Fibroblast of the aortic adventitia (primary cell): ENCODE results near the gene DNAJC5. TPM values are rescaled to one million over a fixed set of nuclear protein-coding genes. Genes with fewer than 3 reads are reported as not detected.
"Not testable (repeated sequence)": the region's sequence is repeated elsewhere in the genome, so short reads cannot be mapped to it uniquely, and the experiment has no call there.

Source experiments
- DNase-seq: peaks from one replicate; pipeline ENCODE4 v3.0.0-alpha.2; 2010; ENCODE audit warnings: low read depth
- H3K4me3 ChIP-seq: 2 replicates; pipeline ENCODE4 v1.5.1; 2011; ENCODE audit warnings: low read depth, mild to moderate bottlenecking, control low read depth, low read length, moderate library complexity
- total RNA-seq: library from RNA; depleted of rRNA; stranded (reverse); fragments of >200 nt; gene quantifications from 2 replicates; pipeline ENCODE4 v1.2.3, GENCODE V29; 2012; ENCODE audit warnings: low replicate concordance
- TF ChIP-seq, protein P1 (sequence below): IDR thresholded peaks from 2 replicates; pipeline ENCODE4 v1.5.1; 2011; ENCODE audit warnings: mild to moderate bottlenecking, low read length, control low read depth, inconsistent platforms; ENCODE audit not compliant: insufficient read depth

DNAJC5 gene
- total RNA-seq, 1 donor = 33.9 TPM

DNA sequence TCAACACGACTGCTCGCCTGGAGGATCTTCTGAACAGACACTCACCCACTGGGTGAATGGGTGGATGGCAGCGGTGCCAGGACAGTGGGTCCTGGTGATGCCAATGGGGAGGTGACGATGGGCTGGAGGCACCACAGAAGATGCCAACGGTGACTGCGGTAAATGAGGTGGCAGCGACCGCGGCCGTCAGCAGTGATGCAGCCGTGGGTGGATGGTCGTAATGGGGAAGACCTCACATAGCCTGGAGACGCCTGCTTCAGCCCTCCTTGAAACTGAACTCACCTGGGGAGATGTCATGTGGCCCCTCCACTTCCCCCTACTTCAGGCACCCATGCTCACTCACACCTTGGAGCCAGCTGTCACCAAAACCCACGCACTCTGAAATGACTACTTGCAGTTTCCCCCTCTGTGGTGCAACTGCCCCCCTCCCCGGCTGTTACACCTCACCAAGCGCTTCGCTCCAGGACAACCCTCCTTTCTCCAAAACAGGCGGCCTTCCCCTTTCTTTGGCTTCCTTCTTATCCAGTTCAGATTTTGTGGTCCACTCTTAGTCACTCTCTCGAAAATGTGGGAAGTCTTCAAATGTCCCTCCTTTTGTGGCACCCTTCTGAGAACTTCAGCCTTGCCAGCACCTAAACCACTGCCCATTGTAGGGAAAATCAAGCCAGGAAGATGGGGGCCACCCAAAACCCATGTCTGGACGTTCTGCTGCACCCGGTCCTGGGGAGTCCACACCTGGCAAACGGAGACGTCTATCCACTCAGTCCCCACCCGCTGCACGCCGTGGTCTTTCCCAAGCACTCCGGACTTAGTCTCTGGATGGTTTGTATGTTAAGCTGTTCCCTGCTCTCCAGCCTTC lies 44.0 kb upstream of the DNAJC5 start:
- no peak overlapping the region for H3K4me3 ChIP-seq
- TF ChIP-seq, protein P1, sequence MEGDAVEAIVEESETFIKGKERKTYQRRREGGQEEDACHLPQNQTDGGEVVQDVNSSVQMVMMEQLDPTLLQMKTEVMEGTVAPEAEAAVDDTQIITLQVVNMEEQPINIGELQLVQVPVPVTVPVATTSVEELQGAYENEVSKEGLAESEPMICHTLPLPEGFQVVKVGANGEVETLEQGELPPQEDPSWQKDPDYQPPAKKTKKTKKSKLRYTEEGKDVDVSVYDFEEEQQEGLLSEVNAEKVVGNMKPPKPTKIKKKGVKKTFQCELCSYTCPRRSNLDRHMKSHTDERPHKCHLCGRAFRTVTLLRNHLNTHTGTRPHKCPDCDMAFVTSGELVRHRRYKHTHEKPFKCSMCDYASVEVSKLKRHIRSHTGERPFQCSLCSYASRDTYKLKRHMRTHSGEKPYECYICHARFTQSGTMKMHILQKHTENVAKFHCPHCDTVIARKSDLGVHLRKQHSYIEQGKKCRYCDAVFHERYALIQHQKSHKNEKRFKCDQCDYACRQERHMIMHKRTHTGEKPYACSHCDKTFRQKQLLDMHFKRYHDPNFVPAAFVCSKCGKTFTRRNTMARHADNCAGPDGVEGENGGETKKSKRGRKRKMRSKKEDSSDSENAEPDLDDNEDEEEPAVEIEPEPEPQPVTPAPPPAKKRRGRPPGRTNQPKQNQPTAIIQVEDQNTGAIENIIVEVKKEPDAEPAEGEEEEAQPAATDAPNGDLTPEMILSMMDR = no peak
- DNase-seq = no peak

DNA sequence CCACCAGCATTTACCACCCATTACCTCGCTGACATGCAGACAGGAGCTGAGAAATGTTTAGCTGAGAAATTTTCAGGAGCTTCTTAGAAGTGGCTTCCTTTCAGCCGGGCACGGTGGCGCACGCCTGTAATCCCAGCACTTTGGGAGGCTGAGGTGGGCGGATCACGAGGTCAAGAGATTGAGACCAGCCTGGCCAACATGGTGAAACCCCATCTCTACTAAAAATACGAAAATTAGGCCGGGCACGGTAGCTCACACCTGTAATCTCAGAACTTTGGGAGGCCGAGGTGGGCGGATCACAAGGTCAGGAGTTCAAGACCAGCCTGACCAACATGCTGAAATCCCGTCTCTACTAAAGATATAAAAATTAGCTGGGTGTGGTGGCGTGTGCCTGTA lies 43.4 kb upstream of the DNAJC5 start:
- DNase-seq = not testable (repeated sequence)

GRCh38 chr20:63853733-63854068 lies 41.2 kb upstream of the DNAJC5 start:
- not testable (repeated sequence) for H3K4me3 ChIP-seq, DNase-seq

More for the DNA sequence above, 43.4 kb upstream of the DNAJC5 start:
- not testable (repeated sequence) for H3K4me3 ChIP-seq

DNA sequence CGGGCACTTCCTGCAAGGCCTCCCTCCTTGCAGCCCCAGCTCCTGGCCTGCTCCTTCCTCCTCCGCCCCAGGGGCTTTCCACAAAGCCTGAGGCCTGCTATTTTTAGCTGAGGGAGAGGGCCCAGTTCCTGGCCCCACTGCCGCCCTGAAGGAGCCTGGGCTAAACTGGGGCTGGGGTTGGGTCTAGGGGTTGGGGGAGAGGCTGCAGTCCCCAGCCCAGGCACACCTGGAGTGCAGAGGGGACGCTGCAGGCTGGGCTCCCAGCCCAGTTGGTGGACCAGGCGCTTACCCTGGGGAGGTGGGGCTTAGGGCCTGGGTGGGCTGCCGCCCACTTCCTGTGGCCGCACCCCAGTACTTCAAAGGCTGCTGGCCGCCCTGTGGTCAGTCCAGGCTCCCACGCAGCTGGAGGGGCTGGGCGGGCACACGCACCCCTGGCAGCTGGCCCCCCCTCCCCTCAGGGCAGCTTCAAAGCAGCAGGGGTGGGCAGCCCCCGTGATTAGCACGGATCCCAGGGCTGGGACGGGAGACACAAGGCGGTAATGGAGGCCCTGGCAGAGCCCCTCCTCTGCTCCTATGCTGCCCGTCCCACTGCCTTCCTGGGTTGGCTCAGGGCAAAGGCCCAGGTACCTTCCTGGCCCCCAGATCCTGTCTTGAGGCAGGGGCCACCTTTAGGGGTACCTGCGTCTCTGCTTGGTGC lies 40.7 kb upstream of the DNAJC5 start:
- DNase-seq = no peak
- TF ChIP-seq, protein P1 = no peak
- no peak overlapping the region for H3K4me3 ChIP-seq

- H3K4me3 ChIP-seq = peak overlapping the region; percentile 13
- no peak for DNase-seq
- TF ChIP-seq, protein P1 = no peak
Observed at GRCh38 chr20:63854766-63855362, 40.1 kb upstream of the DNAJC5 start.

DNA sequence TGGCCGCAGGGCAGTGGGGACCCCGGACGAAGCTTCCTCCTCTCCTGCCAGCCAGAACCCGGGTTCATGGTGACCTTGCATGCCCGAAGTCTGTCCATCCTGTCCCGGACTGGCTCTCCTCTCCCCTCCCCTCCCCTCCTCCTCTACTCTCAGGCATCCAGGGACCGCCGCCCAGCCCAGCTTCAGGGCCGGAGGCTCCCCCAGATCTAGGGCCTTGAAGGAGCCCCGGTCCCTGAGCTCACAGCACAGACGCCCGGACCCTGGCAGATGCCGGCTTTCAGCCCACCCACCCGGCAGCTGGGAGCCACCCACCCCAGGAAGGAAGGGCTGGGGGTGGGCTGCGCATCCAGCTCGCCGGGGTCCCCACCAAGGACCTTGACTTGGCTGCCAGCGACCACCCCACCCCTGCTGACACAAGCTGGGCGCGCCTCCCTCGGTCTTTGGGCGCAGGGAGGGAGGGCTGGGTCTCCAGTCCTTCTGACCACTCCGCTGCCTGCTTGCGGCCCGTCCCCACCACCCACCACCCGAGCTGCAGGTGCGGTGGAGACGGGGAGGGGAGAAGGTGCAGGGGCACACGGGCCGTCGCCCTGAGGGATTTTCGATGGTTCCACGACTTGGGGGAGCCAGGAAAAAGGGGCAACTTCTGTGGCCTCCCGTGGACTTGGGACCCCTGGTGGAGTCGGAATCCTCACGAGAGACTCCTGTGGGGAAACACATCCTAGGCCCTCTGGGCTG lies 39.4 kb upstream of the DNAJC5 start:
- DNase-seq = no peak
- TF ChIP-seq, protein P1 = no peak
- H3K4me3 ChIP-seq = peak overlapping the region; percentile 13

DNA sequence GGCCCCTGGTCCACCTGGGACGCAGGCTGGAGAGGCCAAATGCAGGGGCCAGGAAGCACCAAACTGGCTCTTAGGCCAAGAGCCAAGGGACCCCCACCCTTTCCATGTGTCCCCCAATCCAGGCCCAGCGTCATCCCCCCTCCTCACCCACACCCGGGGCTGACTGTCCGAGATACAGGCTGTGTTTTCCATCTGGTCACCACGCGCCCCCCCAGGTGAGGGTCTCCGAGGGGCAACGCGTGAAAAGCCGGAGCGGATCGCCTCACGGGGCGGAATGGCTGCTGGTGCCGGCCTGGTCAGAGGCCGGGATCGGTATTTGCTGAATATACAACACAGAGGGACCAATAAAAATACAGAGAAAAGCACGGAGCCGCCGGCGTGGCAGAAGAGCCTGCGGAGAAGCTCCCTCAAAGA lies 38.8 kb upstream of the DNAJC5 start:
- H3K4me3 ChIP-seq = no peak overlapping the region
- no peak for DNase-seq
- TF ChIP-seq, protein P1 = no peak
